NCI-H510A (cell line): ENCODE data around the gene ECM2.

ENCODE experiments used
- DNase-seq: peaks from one replicate; lab custom pipeline; 2025; lab: John Stamatoyannopoulos, UW

ECM2 gene

GRCh38 chr9:92463984-92464383 lies 71.8 kb downstream of the ECM2 start:
- DNase-seq: no peak

GRCh38 chr9:92463387-92463786 lies 72.4 kb downstream of the ECM2 start:
- DNase-seq: no peak

GRCh38 chr9:92457576-92457975 lies 78.2 kb downstream of the ECM2 start:
- no peak for DNase-seq

GRCh38 chr9:92455217-92455616 lies 80.6 kb downstream of the ECM2 start:
- DNase-seq: no peak

GRCh38 chr9:92446536-92446935 lies 89.3 kb downstream of the ECM2 start:
- no peak for DNase-seq
